ENCODE measurements around the gene OR5K2. TPM values are rescaled to one million over a fixed set of nuclear protein-coding genes. Genes with fewer than 3 reads are reported as not detected.

The OR5K2 gene
- polyA plus RNA-seq, 1 donor from 2014 or later, result not detected

DNA sequence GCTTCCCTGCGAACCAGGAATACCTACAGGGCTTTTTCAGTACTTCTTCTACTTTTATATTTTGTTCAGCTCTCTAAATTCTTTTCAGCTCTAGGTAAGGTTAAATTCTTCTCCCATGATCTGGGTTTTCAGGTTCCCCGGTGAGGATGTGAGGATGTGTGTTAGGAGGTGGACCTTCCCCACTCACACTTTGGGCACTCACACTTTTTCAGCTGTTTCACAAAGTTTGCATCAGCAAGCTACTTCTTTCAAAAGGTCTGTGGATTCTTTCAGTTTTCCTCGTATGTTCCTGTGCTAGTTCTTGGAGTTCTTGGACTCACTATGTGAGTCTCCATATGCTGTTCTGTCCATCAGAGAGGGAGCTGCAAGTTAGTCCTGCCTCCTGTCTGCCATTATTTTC is 13.9 kb upstream of the OR5K2 start:
- H3K36me3 ChIP-seq (ENCODE audit: insufficient read depth, low read length), result no peaks in the 10 kb centered on the region
- TF ChIP-seq, protein P1, sequence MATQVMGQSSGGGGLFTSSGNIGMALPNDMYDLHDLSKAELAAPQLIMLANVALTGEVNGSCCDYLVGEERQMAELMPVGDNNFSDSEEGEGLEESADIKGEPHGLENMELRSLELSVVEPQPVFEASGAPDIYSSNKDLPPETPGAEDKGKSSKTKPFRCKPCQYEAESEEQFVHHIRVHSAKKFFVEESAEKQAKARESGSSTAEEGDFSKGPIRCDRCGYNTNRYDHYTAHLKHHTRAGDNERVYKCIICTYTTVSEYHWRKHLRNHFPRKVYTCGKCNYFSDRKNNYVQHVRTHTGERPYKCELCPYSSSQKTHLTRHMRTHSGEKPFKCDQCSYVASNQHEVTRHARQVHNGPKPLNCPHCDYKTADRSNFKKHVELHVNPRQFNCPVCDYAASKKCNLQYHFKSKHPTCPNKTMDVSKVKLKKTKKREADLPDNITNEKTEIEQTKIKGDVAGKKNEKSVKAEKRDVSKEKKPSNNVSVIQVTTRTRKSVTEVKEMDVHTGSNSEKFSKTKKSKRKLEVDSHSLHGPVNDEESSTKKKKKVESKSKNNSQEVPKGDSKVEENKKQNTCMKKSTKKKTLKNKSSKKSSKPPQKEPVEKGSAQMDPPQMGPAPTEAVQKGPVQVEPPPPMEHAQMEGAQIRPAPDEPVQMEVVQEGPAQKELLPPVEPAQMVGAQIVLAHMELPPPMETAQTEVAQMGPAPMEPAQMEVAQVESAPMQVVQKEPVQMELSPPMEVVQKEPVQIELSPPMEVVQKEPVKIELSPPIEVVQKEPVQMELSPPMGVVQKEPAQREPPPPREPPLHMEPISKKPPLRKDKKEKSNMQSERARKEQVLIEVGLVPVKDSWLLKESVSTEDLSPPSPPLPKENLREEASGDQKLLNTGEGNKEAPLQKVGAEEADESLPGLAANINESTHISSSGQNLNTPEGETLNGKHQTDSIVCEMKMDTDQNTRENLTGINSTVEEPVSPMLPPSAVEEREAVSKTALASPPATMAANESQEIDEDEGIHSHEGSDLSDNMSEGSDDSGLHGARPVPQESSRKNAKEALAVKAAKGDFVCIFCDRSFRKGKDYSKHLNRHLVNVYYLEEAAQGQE (IDR thresholded peaks at IDR 0.05; ENCODE audit: borderline replicate concordance), result no peak
- TF ChIP-seq TAF1 (IDR thresholded peaks at IDR 0.05; ENCODE audit: low read depth) (no peak), SMC3 (conservative IDR thresholded peaks at IDR 0.05; ENCODE audit: poor library complexity) (no peak), EP300 (conservative IDR thresholded peaks at IDR 0.05; ENCODE audit: poor library complexity, severe bottlenecking) (no peak), MXI1 (conservative IDR thresholded peaks at IDR 0.05; ENCODE audit: poor library complexity, severe bottlenecking) (no peak), RAD21 (conservative IDR thresholded peaks at IDR 0.05) (no peak), POLR2AphosphoS5 (IDR thresholded peaks at IDR 0.05) (no peak), EZH2 (IDR thresholded peaks at IDR 0.05; ENCODE audit: borderline replicate concordance, insufficient read depth, low read length, poor library complexity, severe bottlenecking) (no peak)
- TF ChIP-seq, protein P2, sequence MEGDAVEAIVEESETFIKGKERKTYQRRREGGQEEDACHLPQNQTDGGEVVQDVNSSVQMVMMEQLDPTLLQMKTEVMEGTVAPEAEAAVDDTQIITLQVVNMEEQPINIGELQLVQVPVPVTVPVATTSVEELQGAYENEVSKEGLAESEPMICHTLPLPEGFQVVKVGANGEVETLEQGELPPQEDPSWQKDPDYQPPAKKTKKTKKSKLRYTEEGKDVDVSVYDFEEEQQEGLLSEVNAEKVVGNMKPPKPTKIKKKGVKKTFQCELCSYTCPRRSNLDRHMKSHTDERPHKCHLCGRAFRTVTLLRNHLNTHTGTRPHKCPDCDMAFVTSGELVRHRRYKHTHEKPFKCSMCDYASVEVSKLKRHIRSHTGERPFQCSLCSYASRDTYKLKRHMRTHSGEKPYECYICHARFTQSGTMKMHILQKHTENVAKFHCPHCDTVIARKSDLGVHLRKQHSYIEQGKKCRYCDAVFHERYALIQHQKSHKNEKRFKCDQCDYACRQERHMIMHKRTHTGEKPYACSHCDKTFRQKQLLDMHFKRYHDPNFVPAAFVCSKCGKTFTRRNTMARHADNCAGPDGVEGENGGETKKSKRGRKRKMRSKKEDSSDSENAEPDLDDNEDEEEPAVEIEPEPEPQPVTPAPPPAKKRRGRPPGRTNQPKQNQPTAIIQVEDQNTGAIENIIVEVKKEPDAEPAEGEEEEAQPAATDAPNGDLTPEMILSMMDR (IDR thresholded peaks at IDR 0.05; ENCODE audit: poor library complexity, severe bottlenecking), result no peak
- H3F3A ChIP-seq (ENCODE audit: insufficient read depth, low read length, poor library complexity, severe bottlenecking), result no peaks in the 10 kb centered on the region
- H3K79me2 ChIP-seq (replicated peaks; ENCODE audit: insufficient read depth, low read length), result no peaks in the 10 kb centered on the region
- no peaks in the 10 kb centered on the region for H3K27me3 ChIP-seq (ENCODE audit: insufficient read depth, low read depth, low read length)
- H3K4me3 ChIP-seq (ENCODE audit: low read length), result no peak overlapping the region
- H3K9ac ChIP-seq (ENCODE audit: low read length), result no peak overlapping the region
- no peaks in the 10 kb centered on the region for H4K20me1 ChIP-seq (ENCODE audit: insufficient read depth)
- no peak overlapping the region for H2AFZ ChIP-seq (ENCODE audit: low read depth, low read length)
- no peak overlapping the region for H3K4me2 ChIP-seq (ENCODE audit: low read length)
- no peak overlapping the region for H3K27ac ChIP-seq (ENCODE audit: low read length)
- no peaks in the 10 kb centered on the region for H3K9me3 ChIP-seq (ENCODE audit: low read length)
- no peaks in the 10 kb centered on the region for H3K9me2 ChIP-seq (ENCODE audit: insufficient read depth, low read length)

DNA sequence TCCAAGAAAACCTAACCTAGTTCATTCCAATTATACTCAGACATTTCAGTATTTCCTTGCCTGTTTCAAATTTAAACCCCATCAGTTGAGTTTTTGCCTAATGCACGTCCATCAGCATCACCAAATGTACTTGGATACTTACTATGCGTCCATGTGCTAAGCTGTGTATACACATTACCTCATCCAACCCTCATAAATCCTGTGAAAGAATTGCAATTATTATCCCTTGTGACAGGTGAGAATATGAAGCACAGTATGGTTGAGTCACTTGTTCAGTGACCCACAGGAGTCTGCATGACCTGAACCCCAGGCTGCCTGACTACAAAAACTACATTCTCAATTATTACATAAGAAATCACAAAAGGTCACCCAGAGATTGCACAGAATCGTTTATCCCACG is 2.5 kb downstream of the OR5K2 start:
- H3K9me2 ChIP-seq (ENCODE audit: insufficient read depth, low read length), result no peaks in the 10 kb centered on the region
- no peak overlapping the region for H3K9ac ChIP-seq (ENCODE audit: low read length)
- H3K36me3 ChIP-seq (ENCODE audit: insufficient read depth, low read length), result no peaks in the 10 kb centered on the region
- no peaks in the 10 kb centered on the region for H3K9me3 ChIP-seq (ENCODE audit: low read length)
- TF ChIP-seq RAD21 (conservative IDR thresholded peaks at IDR 0.05) (no peak), EZH2 (IDR thresholded peaks at IDR 0.05; ENCODE audit: borderline replicate concordance, insufficient read depth, low read length, poor library complexity, severe bottlenecking) (no peak), MXI1 (conservative IDR thresholded peaks at IDR 0.05; ENCODE audit: poor library complexity, severe bottlenecking) (no peak), EP300 (conservative IDR thresholded peaks at IDR 0.05; ENCODE audit: poor library complexity, severe bottlenecking) (no peak), TAF1 (IDR thresholded peaks at IDR 0.05; ENCODE audit: low read depth) (no peak)
- TF ChIP-seq, protein P2 (IDR thresholded peaks at IDR 0.05; ENCODE audit: poor library complexity, severe bottlenecking), result no peak
- no peak overlapping the region for H3K4me3 ChIP-seq (ENCODE audit: low read length)
- no peak overlapping the region for H3K4me2 ChIP-seq (ENCODE audit: low read length)
- H3K27me3 ChIP-seq (ENCODE audit: insufficient read depth, low read depth, low read length), result no peaks in the 10 kb centered on the region
- no peaks in the 10 kb centered on the region for H3K79me2 ChIP-seq (replicated peaks; ENCODE audit: insufficient read depth, low read length)
- H4K20me1 ChIP-seq (ENCODE audit: insufficient read depth), result no peaks in the 10 kb centered on the region
- no peak overlapping the region for H2AFZ ChIP-seq (ENCODE audit: low read depth, low read length)
- no peaks in the 10 kb centered on the region for H3F3A ChIP-seq (ENCODE audit: insufficient read depth, low read length, poor library complexity, severe bottlenecking)
- no peak overlapping the region for H3K27ac ChIP-seq (ENCODE audit: low read length)
